ENCODE measurements around the gene CD101. TPM values are rescaled to one million over a fixed set of nuclear protein-coding genes. Genes with fewer than 3 reads are reported as not detected.
"Not testable (repeated sequence)": the region's sequence is repeated elsewhere in the genome, so short reads cannot be mapped to it uniquely, and the experiment has no call there.

Gene CD101
- total RNA-seq, 1 donor from 2014 or later = not detected

DNA sequence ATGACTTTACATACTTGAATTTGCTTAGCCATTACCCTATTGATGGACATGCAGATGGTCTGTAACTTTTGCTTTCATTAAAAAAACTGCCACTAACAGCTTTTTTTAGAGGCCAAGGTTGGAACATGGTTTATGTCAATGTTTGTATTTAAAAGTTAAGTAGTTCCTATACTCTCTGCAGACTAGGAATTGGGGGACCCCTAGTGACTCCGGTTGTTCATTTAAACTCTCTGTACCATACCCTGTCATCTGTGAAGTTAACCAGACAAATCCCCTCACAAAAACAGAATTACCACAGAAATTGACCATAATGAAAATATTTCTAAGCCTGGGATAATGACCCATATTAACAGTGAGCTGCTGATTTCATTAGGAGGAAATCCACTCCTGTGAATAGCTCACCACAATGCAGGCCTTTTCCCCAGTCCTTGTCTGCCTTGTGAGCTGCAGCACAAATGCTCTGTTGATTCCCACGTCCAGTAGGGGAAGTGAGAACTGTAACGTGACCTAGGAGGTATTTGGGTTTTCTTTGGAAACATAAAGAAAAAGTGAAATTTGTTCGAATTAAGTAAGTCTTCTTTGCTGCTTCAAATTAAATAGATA is 30.2 kb upstream of the CD101 start:
- intact Hi-C loops (cut with DNase I) = no loop called here
- no peak for DNase-seq (ENCODE audit: low spot score in 2 of 2)
- Histone ChIP-seq H3K27ac (peak overlapping the region; percentile 15 to 76), H3K36me3 (peaks cover 0 to 6% of the 10 kb centered on the region in 2 donors), H3K27me3 (no peaks in the 10 kb centered on the region), H3K4me3 (no peak overlapping the region), H3K9me3 (no peaks in the 10 kb centered on the region), H3K4me1 (peaks cover 3 to 16% of the 10 kb centered on the region in 2 donors)
- TF ChIP-seq, protein P1, sequence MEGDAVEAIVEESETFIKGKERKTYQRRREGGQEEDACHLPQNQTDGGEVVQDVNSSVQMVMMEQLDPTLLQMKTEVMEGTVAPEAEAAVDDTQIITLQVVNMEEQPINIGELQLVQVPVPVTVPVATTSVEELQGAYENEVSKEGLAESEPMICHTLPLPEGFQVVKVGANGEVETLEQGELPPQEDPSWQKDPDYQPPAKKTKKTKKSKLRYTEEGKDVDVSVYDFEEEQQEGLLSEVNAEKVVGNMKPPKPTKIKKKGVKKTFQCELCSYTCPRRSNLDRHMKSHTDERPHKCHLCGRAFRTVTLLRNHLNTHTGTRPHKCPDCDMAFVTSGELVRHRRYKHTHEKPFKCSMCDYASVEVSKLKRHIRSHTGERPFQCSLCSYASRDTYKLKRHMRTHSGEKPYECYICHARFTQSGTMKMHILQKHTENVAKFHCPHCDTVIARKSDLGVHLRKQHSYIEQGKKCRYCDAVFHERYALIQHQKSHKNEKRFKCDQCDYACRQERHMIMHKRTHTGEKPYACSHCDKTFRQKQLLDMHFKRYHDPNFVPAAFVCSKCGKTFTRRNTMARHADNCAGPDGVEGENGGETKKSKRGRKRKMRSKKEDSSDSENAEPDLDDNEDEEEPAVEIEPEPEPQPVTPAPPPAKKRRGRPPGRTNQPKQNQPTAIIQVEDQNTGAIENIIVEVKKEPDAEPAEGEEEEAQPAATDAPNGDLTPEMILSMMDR (IDR thresholded peaks at IDR 0.05) = no peak

DNA sequence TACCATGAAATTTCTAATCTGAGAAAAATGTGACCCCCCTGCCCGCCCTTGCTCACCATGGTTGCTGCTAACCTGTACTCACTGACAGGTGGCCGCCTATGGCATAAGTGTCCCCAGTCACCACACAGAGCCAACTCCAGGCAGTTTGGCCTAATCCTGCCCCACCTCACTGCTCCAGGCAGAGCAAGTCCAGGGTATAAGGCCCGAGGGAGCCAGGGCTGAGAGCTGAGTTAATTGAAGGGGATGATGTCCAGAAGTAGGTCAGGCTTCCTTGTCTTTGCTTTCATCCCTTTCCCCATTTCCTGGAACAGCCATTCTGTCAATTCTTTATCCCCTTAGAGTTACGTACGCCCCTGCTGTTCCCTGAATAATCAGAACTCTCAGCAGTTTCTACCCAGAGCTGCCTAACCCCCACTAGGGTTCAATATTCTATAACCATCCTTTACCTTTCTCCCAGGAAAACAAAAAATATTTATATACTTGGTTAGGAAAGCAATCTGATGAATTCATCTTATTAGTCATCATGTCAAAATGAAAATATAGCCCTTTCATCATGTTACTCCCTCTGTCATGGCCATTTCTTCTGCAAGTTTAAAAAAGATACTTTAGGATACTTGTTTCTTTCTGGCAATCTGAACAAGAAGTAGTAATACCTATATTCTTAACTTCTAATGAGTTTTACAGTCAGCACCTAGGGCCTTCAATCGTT is 29.4 kb upstream of the CD101 start:
- H3K4me1 ChIP-seq = peaks cover 3 to 16% of the 10 kb centered on the region in 2 donors
- intact Hi-C loops (cut with DNase I) = no loop called here
- no peak for DNase-seq (ENCODE audit: low spot score in 2 of 2)
- peaks cover 0 to 6% of the 10 kb centered on the region in 2 donors for H3K36me3 ChIP-seq
- H3K9me3 ChIP-seq = no peaks in the 10 kb centered on the region
- no peak overlapping the region for H3K4me3 ChIP-seq
- H3K27ac ChIP-seq = peak overlapping the region; percentile 5 to 76
- no peaks in the 10 kb centered on the region for H3K27me3 ChIP-seq
- TF ChIP-seq, protein P1 (IDR thresholded peaks at IDR 0.05) = no peak

DNA sequence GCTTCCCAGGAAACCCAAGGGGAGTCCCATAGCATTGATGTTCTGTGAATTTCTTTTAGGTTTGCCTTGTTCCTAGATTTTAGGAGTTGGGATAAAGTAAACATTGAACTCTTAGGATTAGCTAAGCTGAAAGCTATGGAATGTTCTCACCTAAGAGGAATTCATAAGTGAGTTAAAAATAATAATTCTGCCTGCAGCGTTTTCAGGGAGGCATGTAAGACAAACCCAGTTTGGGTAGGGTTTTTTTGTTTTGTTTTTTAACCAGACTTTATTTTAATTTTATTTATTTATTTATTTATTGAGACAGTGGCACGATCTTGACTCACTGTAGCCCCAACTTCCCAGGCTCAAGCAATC is 28.9 kb upstream of the CD101 start:
- Histone ChIP-seq H3K4me3 (no peak overlapping the region), H3K27me3 (no peaks in the 10 kb centered on the region), H3K27ac (peak overlapping the region; percentile 5 to 76), H3K36me3 (peaks cover 0 to 6% of the 10 kb centered on the region in 2 donors), H3K4me1 (peaks cover 3 to 16% of the 10 kb centered on the region in 2 donors), H3K9me3 (no peaks in the 10 kb centered on the region)
- TF ChIP-seq, protein P1 (IDR thresholded peaks at IDR 0.05) = no peak
- DNase-seq (ENCODE audit: low spot score in 2 of 2) = no peak
- intact Hi-C loops (cut with DNase I) = no loop called here

DNA sequence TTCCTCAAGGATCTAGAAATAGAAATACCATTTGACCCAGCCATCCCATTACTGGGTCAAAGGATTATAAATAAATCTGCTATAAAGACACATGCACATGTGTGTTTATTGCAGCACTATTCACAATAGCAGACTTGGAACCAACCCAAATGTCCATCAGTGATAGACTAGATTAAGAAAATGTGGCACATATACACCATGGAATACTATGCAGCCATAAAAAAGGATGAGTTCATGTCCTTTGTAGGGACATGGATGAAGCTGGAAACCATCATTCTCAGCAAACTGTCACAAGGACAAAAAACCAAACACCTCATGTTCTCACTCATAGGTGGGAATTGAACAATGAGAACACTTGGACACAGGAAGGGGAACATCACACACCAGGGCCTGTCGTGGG is 21.3 kb upstream of the CD101 start:
- not testable (repeated sequence) for H3K27ac ChIP-seq

DNA sequence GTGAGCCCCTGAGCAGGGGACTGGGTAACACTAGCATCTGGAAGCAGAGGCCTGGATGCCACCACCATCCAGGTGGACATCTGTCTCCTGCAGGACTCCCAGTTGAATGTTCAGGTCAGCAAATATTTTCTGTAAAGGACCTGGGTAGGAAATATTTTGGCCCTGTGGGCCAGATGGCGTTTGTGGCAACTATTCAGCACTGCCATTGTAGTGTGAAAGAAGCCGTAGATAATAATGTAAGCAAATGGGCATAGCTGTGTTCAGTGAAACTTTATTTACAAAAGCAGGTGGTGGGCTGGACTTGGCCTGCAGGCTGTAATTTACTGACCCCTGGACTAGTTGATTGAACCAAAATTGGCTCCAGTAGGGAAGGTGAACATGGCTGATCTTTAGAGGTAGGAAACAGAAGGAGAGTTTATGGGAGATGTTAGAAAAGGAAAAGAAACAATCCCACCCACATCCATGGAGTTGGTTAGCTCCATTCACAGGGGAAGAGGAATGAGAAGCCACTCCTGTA is 20.0 kb upstream of the CD101 start:
- intact Hi-C loops (cut with DNase I) = no loop called here
- Histone ChIP-seq H3K4me1 (no peaks in the 10 kb centered on the region), H3K27ac (no peak overlapping the region), H3K27me3 (no peaks in the 10 kb centered on the region), H3K9me3 (no peaks in the 10 kb centered on the region), H3K36me3 (no peaks in the 10 kb centered on the region), H3K4me3 (no peak overlapping the region)
- TF ChIP-seq, protein P1 (IDR thresholded peaks at IDR 0.05) = no peak
- DNase-seq (ENCODE audit: low spot score in 2 of 2) = no peak

More for the DNA sequence above, 21.3 kb upstream of the CD101 start:
- H3K27me3 ChIP-seq; H3K4me3 ChIP-seq; H3K9me3 ChIP-seq; H3K36me3 ChIP-seq; DNase-seq (ENCODE audit: low spot score in 2 of 2); H3K4me1 ChIP-seq; intact Hi-C loops (cut with DNase I): not testable (repeated sequence)

DNA sequence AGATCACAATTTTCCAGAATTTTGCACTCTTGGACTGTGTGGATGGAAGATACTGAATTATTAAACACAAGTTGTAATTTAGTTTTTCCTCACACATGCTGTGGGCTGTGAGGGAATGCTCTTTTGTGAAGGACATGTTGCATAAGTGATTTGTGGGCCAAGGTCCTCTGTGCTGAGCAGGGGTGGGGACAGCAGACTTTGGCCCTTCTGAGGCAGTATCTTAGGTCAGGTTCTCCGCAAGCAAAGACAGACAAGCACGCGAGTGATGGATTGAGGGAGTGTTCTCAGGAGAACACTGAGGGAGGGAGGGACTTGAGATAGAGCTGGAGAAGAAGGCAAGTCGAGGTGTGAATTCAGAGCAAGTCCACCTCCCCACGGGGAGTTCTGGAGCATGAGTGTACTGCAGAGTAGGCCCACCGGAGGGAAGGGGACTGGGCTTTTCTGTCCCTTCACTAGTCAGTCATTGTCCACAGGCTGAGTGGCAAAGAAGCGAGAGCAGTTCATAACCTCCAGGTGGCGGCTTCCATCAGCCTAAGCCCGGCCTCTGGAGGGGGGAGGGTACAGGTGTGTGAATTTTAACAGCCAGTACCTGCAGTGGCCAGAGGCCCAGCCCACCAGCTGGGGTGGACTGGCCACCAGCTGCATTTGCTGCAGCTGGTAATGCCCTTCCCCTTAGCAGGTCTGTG is 19.1 kb upstream of the CD101 start:
- H3K4me1 ChIP-seq = no peaks in the 10 kb centered on the region
- H3K36me3 ChIP-seq = no peaks in the 10 kb centered on the region
- no peaks in the 10 kb centered on the region for H3K9me3 ChIP-seq
- TF ChIP-seq, protein P1 (IDR thresholded peaks at IDR 0.05) = no peak
- H3K4me3 ChIP-seq = no peak overlapping the region
- H3K27me3 ChIP-seq = no peaks in the 10 kb centered on the region
- intact Hi-C loops (cut with DNase I) = no loop called here
- DNase-seq (ENCODE audit: low spot score in 2 of 2) = no peak
- H3K27ac ChIP-seq = no peak overlapping the region

Data from ascending aorta (tissue), 2 donors.